Stimulated activated CD8-positive, alpha-beta memory T cell treated with anti-CD3 and anti-CD28 coated beads, Interleukin-2, amount 100 ng/mL, for 1 hour (primary cell): ENCODE data around the gene C1QTNF12.

ENCODE experiments used
- DNase-seq, 2 donors: peaks; one replicate each; pipeline ENCODE4 v3.0.0-alpha.2; 2020; ENCODE audit warnings: low read depth in 2 of 2

The C1QTNF12 gene

DNA sequence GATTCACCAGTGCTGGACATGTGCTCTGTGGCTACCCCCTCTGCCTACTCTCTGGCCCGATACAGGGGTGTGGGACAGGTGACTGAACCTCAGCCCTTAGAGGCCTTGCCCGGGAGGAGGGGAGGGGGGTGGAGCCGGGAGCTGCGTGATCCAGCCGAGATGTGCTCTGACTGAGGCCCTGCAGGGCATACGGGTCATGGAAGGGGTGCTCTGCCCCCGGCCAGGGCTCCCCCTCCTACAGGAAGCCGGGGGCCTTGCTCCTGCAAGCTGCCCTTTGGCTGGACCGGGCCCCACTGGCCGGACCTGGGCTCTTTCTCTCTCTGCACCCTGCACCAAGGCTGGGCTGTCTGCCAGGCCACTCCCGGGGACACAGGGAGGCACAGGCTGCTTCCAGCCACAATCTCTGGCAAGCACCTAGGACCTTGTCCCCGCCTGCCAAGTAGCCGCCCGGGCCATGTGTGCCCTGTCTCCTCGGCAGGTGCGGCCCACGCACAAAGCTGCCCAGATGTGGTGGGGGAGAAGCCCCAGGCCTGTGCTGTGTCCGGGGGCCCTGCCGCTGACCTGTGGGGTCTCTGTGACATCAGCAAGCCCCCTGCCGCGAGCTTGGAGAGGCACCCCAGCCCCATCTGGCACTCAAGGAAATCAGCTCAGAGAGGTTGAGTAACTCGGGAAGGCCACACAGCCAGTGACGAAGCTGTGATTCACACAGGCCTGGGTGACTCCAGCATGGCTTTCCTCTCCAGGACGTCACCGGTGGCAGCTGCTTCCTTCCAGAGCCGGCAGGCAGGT is 35.2 kb upstream of the C1QTNF12 start:
- DNase-seq = no peak

DNA sequence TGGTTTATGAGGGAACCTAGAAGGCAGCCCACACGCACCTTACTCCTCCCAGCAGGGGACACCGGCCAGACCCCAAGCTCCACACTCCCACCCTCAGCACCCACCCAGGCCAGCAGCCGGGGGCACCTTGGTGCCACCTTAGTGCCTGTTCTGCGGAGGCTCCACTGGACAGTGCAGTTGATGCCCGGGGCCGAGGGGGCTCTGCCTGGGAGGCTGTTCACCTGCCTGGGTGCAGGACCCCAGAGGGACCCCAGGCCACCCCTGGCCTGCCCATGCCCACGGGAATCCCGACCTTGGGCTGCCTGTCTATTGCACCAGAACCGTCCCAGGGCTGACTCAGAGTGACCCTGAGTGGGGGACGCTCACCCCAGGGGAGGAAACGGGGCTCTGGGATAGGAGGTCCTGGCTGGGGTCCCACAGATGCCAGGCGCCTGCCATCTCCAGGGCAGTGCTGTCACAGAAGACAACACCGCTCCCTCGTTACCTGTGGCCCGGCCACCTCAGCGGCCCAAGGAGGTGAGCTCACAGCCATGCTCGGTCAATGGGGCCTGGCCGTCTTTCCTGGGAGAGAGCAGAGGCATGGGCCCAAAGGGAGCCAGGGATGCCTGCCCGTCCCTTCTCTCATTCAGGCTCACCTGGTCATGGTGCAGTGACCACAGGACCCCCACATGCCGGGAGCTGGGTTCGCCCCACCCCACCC is 34.4 kb upstream of the C1QTNF12 start:
- no peak for DNase-seq

GRCh38 chr1:1279028-1279427 is 32.5 kb upstream of the C1QTNF12 start:
- no peak for DNase-seq

GRCh38 chr1:1278620-1279019 is 32.1 kb upstream of the C1QTNF12 start:
- no peak for DNase-seq

- no peak for DNase-seq
These were observed 29.3 kb upstream of the C1QTNF12 start for GRCh38 chr1:1275836-1276235.

GRCh38 chr1:1274931-1275431 is 28.5 kb upstream of the C1QTNF12 start:
- DNase-seq = no peak

- no peak for DNase-seq
These were observed 27.9 kb upstream of the C1QTNF12 start for GRCh38 chr1:1274299-1274930.

GRCh38 chr1:1273512-1274298 is 27.2 kb upstream of the C1QTNF12 start, which contains the start of gene UBE2J2:
Gene UBE2J2 (minus strand): TSS chr1:1273854. CDS start chr1:1267992, 5,862 bp downstream.
- peak; percentile 88 to 91 for DNase-seq

DNA sequence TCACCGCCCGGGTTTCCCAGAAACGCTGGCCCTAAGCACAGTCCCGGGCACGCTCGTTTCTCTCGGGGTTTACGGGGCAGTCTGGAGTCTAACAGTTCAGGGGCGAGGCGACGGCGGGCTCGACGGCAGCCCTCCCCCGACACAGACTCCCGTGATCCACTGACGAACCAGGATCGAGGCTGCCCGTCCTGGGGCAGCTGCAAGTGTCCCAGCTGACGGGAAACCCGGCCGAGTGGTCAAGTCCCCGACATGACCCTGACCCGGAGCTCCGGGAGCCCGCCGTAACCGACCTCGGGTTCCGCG is 26.6 kb upstream of the C1QTNF12 start:
- no peak for DNase-seq

DNA sequence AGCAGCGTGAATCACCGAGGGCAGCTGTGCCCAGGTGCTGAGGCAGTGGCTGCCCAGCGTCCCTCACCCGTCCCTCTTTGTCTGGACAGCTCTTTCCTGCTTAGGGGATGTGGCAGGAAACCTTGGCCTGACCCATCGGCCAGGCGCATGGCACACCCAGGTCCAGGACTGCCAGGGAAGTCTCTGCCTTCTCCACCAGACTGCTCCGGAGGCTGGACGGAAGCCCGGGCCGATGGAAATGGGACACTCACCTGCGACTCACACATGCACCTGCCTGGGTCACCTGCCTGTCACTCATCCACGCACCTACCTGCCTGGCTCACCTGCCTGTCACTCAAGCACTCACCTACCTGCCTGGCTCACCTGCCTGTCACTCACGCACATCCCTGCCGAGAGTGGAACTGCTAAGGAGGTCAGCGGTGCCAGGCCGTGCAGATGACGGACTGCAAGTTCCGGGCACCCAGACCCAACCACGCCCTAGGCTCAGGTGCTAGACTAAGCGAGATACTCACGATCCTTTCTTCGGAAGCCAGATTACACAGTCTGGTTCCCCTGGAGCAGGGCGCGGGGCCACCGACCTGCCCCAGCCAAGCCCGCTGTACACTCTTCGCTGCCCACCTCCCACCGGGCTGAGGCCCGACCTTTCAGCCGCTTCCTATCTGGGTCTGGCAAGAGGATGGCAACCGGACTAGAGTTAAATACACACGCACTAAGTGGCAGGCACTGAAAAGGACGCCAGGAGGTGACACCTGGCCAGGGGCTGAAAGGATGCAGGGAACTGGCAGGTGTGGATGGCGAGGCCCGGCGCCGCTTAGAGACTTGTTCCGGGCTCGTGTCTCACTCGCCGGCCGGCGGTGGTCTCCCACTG is 26.1 kb upstream of the C1QTNF12 start:
- no peak for DNase-seq

GRCh38 chr1:1270813-1271212 is 24.3 kb upstream of the C1QTNF12 start:
- no peak for DNase-seq

DNA sequence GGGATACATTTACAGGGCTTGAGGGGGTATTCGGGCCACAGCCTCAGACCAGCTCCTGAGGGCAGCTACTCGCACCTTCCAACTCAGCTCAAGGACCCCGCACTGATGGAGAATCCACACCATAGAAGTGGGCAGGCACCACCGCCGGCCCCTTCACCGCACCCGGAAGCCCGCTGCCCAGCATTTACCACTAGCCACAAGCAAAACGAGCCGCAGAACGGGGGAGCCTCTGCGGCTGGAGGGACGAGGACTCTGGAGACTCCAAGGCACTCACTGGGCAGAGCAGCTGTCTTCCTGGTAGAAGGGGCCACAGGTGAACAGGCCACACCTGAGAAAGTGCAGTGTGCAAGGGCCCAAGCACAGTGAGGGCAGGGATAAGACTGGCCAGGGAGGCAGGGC is 21.8 kb upstream of the C1QTNF12 start:
- DNase-seq = no peak

GRCh38 chr1:1267488-1268283 is 21.2 kb upstream of the C1QTNF12 start:
- no peak for DNase-seq

DNA sequence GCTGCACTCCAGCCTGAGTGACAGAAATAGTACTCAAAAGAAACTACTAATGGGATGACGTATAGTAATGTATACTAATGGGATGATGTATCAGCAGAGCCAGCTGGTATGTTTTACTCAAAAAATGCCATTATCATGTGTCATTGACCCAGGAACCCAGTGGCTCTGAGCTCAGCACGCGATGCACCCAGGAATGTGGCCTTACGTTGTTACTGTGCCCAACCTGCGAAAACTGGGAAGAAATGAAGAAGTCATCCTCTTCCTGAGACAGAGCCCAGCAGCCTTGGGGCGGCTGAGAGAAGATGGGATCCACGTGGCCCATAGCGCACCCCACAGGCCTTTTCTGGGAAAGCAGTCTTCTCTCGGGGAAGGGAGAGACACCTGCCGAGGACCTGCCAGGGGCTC is 18.3 kb upstream of the C1QTNF12 start:
- no peak for DNase-seq

DNA sequence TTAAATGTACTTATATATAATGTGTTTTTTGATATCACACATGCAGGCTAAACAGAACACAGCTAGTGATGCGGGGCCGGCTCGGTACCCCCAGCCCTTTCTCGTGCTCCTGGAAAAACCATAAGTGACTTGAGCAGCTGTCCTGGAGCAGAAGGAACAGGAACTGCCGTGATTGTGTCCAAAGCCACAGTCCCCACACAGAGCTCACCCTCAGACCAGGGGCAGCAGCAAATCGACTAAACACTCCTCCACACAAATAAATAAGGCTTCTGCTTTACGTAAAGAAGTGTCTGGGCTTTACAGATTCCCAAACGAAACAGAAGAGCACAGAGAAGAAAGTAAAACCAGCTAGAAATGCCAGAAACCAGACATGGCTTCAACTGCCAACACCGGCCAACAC is 17.5 kb upstream of the C1QTNF12 start:
- no peak for DNase-seq

GRCh38 chr1:1262758-1263157 is 16.2 kb upstream of the C1QTNF12 start:
- no peak for DNase-seq

- DNase-seq = no peak
These were observed 15.5 kb upstream of the C1QTNF12 start for GRCh38 chr1:1262071-1262470.

DNA sequence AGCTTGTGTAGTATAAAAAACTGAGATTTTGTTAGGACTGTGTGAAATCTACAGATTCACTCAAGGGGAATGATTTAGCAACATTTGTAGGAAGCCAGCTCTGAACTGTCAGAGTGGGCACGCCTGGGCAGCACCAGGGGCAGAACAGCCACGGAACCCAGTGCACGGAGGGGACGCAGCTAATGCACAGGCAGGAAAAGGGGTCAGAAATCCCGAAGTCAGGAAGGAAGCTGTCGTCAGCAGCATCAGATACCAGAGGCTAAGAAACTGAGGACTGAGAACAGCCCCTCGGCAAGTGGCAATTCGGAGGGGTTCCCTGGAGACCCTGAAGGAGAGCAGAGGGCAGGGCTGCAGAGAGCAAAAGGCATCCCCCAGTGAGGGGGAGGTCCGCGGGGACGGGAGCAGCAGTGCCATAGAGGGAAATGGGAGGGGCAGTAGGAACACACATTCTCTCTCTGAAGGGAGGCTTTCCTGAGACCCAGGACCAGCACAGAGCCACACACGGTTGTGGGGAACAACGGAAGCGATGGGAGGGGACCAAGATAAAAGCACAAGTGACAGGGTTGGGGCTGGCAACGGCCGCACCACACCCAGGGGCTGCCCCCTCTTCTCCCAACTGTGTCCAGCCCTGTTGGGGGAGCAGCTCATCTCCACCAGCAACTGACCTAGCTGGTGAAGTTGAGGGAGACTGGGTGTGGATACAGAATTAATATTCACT is 14.5 kb upstream of the C1QTNF12 start:
- DNase-seq = no peak

DNA sequence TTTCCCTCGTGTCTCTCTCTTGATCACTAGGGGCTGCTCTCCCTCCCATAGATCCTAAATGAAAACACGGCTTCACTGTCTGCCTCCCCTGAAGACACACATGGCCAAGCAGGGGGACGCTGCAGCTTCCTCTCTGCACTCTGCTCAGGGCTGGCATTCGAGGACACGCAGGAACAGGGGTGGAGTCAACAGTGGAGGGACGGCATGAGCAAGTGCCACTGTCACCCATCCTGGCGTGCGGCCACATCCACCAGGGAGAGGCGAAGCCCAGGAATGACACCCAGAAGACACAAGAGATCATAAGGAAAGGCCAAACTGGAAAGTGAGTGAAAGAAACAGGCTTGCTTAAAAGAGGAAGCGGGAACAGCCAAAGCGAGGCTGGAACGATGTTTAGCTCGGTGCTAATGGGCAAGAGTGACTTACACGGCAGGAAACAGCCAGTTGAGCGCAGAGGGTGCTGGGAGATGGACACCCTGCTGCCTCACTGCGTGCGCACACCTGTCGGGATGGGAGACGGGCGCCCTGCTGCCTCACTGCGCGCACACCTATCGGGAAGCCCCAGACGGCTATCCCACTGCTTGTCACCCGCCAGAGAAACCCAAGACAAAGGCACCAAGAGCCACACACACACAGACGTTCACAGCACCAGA is 13.6 kb upstream of the C1QTNF12 start:
- no peak for DNase-seq
